ENCODE measurements around the gene RBM38. TPM values are rescaled to one million over a fixed set of nuclear protein-coding genes. Genes with fewer than 3 reads are reported as not detected.

The RBM38 gene
- total RNA-seq, 4 donors from 2014 or later = 6.2 to 13.3 (median 11.2) TPM

Other genes starting within 250 kb of the RBM38 start
- gene BMP7, start 124.8 kb upstream of the RBM38 start, total RNA-seq = 10 to 100 TPM; 40.5 to 66.3 (median 46.8) TPM
- not detected for gene SPO11, start 61.6 kb upstream of the RBM38 start, total RNA-seq
- gene RAE1, start 40.1 kb upstream of the RBM38 start, total RNA-seq = 10 to 100 TPM; 30.5 to 45.7 (median 34.5) TPM
- not detected for gene CTCFL, start 133.7 kb downstream of the RBM38 start, total RNA-seq
- gene PCK1, start 169.7 kb downstream of the RBM38 start, total RNA-seq = 10 to 100 TPM in 1 of 4 donors, 1 to 10 TPM in 2, under 1 TPM in 1; 0.12 to 11.6 (median 2.1) TPM
- under 1 TPM in 1 of 4 donors, not detected in 3; 0.19 TPM for gene ZBP1, start 229.0 kb downstream of the RBM38 start, total RNA-seq

Measured in lower leg skin (tissue), 4 donors.